Left colon (tissue), 2 donors: Measurements from ENCODE around the gene CASP3. TPM values are rescaled to one million over a fixed set of nuclear protein-coding genes. Genes with fewer than 3 reads are reported as not detected.
"Not testable (repeated sequence)": the region's sequence is repeated elsewhere in the genome, so short reads cannot be mapped to it uniquely, and the experiment has no call there.

Source experiments
- ATAC-seq: fragments of 200-7000 bp; cut with Tn5 transposase; one replicate; pipeline ENCODE4 v1.9.1; 2020; ENCODE audit warnings: mild to moderate bottlenecking, moderate library complexity
- DNase-seq, 2 donors: peaks; one replicate each; pipeline ENCODE4 v3.0.0-alpha.2; 2020
- intact Hi-C, 2 donors: fragments of 100-400 bp; cut with DNase I in 1 of 2; cut with micrococcal nuclease in 1 of 2; formaldehyde crosslinking; loops; one replicate each; pipeline versions ENCODE4 v1.11.2 to v1.14.0; 2022; cut with DNase I, micrococcal nuclease
- total RNA-seq, 2 donors: library from RNA; stranded (reverse); fragmentation: NEBNext Ultra II Directional; extraction: Animal tissue kit (Norgen Biotek cat#: 25700); gene quantifications; one replicate each; pipeline ENCODE4 v1.2.1, GENCODE V29; 2021
- donor health status: DM: no; HTN: no; CAD: no.
- donor health status: DM: yes; HTN: yes; CAD: no.

Gene CASP3
- total RNA-seq, 2 donors from 2014 or later = 43.4 to 50.2 TPM

GRCh38 chr4:184644553-184645307 lies 4.5 kb downstream of the CASP3 start:
- ATAC-seq = no peak
- DNase-seq = no peak
- intact Hi-C loops = loop anchor here in 1 of 2 donors (10.0 kb wide), 1 partner anchor 80 kb away; no protein-coding TSS in a partner anchor

- ATAC-seq = no peak
- intact Hi-C loops = loop anchor here in 1 of 2 donors (10.0 kb wide), 1 partner anchor 81 kb away; no protein-coding TSS in a partner anchor
- no peak for DNase-seq
Observed at GRCh38 chr4:184643731-184644130, 5.5 kb downstream of the CASP3 start.

GRCh38 chr4:184641451-184641850 lies 7.8 kb downstream of the CASP3 start:
- ATAC-seq (no peak), DNase-seq (no peak)
- intact Hi-C loops = loop anchor here in 1 of 2 donors (10.0 kb wide), 1 partner anchor 83 kb away; no protein-coding TSS in a partner anchor

GRCh38 chr4:184641022-184641421 lies 8.2 kb downstream of the CASP3 start:
- ATAC-seq = no peak

GRCh38 chr4:184636897-184637296 lies 12.3 kb downstream of the CASP3 start:
- intact Hi-C loops = no loop called here
- ATAC-seq (no peak), DNase-seq (no peak)

More at GRCh38 chr4:184641022-184641421, 8.2 kb downstream of the CASP3 start:
- intact Hi-C loops = loop anchor here in 1 of 2 donors (10.0 kb wide), 1 partner anchor 84 kb away; no protein-coding TSS in a partner anchor
- no peak for DNase-seq

- DNase-seq (no peak), ATAC-seq (peak; percentile 19)
- intact Hi-C loops = no loop called here
Observed at GRCh38 chr4:184636144-184636543, 13.1 kb downstream of the CASP3 start.

GRCh38 chr4:184635381-184635780 lies 13.9 kb downstream of the CASP3 start:
- ATAC-seq = peak; percentile 96
- intact Hi-C loops = no loop called here
- DNase-seq = no peak

- ATAC-seq (no peak), DNase-seq (no peak)
- intact Hi-C loops = no loop called here
Observed at GRCh38 chr4:184632842-184633241, 16.4 kb downstream of the CASP3 start.

- no peak for ATAC-seq
- no peak for DNase-seq
- intact Hi-C loops = no loop called here
Observed at GRCh38 chr4:184628103-184628502, 21.1 kb downstream of the CASP3 start.

GRCh38 chr4:184625783-184626596 lies 23.3 kb downstream of the CASP3 start:
- DNase-seq, intact Hi-C loops, ATAC-seq: not testable (repeated sequence)

- no peak for ATAC-seq
- intact Hi-C loops = no loop called here
- no peak for DNase-seq
Observed at GRCh38 chr4:184624972-184625554, 24.2 kb downstream of the CASP3 start.

- DNase-seq, ATAC-seq, intact Hi-C loops: not testable (repeated sequence)
Observed at GRCh38 chr4:184624504-184624903, 24.7 kb downstream of the CASP3 start.

GRCh38 chr4:184621518-184621917 lies 27.7 kb downstream of the CASP3 start:
- ATAC-seq (no peak), DNase-seq (no peak)
- intact Hi-C loops = no loop called here

- no peak for ATAC-seq
- DNase-seq = no peak
- intact Hi-C loops = no loop called here
Observed at GRCh38 chr4:184620212-184620867, 28.9 kb downstream of the CASP3 start.

- DNase-seq = peak in 1 of 2 donors; percentile 28
- intact Hi-C loops = no loop called here
- ATAC-seq = peak; percentile 67
Observed at GRCh38 chr4:184617600-184618196, 31.5 kb downstream of the CASP3 start.

GRCh38 chr4:184616633-184617551 lies 32.4 kb downstream of the CASP3 start:
- intact Hi-C loops = no loop called here
- DNase-seq (no peak), ATAC-seq (no peak)

- intact Hi-C loops, DNase-seq, ATAC-seq: not testable (repeated sequence)
Observed at GRCh38 chr4:184616168-184616567, 33.1 kb downstream of the CASP3 start.
